ENCODE results near the gene TM9SF1.
A peak's percentile ranks its signal among the peaks of the same experiment; 100 is the strongest.

TM9SF1 gene

DNA sequence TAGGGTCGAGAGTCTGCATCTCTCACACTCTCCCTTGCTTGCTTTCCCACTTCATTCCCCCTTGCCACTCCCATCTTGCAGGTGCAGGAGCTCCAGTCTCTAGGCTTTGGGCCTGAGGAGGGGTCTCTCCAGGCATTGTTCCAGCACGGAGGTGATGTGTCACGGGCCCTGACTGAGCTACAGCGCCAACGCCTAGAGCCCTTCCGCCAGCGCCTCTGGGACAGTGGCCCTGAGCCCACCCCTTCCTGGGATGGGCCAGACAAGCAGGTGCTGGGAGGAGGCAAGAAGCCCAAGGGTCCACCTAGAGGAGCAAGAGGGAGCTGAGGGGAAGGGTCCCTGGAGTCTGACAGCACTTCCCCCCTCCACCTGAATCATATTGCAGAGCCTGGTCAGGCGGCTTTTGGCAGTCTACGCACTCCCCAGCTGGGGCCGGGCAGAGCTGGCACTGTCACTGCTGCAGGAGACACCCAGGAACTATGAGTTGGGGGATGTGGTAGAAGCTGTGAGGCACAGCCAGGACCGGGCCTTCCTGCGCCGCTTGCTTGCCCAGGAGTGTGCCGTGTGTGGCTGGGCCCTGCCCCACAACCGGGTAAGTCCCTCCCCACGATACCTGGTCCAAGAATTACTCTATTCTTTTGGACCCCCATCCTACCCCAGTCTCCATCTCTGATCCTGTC lies 43.7 kb downstream of the TM9SF1 start:
- no peak for DNase-seq (ENCODE audit: low read depth in 3 of 3)

DNA sequence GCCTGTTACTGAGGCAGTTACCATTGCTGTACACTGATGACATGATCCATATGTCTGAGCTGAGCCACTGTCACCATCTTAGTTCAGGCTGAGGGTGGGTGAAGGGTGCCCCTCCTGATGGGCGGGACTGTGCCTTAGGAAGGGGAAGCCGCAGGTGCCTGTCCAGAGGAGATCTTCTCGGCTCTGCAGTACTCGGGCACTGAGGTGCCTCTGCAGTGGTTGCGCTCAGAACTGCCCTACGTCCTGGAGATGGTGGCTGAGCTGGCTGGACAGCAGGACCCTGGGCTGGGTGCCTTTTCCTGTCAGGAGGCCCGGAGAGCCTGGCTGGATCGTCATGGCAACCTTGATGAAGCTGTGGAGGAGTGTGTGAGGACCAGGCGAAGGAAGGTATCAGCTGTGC lies 44.2 kb downstream of the TM9SF1 start:
- DNase-seq (ENCODE audit: low read depth in 3 of 3) = no peak

DNA sequence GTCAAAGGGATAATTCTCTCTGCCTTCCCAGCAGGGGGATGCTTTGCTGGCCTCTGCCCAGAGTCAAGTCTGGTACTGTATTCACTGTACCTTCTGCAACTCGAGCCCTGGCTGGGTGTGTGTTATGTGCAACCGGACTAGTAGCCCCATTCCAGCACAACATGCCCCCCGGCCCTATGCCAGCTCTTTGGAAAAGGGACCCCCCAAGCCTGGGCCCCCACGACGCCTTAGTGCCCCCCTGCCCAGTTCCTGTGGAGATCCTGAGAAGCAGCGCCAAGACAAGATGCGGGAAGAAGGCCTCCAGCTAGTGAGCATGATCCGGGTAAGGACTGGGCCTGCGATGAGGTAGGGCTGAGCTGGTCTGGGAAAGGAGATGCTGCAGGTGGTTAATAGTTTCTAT lies 44.7 kb downstream of the TM9SF1 start:
- DNase-seq (ENCODE audit: low read depth in 3 of 3) = no peak

DNA sequence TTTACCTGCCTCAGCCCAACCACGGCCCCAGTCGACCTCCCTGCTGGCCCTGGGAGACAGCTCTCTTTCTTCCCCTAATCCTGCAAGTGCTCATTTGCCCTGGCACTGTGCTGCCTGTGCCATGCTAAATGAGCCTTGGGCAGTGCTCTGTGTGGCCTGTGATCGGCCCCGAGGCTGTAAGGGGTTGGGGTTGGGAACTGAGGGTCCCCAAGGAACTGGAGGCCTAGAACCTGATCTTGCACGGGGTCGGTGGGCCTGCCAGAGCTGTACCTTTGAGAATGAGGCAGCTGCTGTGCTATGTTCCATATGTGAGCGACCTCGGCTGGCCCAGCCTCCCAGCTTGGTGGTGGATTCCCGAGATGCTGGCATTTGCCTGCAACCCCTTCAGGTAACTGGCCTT lies 45.2 kb downstream of the TM9SF1 start:
- DNase-seq (ENCODE audit: low read depth in 3 of 3) = no peak

DNA sequence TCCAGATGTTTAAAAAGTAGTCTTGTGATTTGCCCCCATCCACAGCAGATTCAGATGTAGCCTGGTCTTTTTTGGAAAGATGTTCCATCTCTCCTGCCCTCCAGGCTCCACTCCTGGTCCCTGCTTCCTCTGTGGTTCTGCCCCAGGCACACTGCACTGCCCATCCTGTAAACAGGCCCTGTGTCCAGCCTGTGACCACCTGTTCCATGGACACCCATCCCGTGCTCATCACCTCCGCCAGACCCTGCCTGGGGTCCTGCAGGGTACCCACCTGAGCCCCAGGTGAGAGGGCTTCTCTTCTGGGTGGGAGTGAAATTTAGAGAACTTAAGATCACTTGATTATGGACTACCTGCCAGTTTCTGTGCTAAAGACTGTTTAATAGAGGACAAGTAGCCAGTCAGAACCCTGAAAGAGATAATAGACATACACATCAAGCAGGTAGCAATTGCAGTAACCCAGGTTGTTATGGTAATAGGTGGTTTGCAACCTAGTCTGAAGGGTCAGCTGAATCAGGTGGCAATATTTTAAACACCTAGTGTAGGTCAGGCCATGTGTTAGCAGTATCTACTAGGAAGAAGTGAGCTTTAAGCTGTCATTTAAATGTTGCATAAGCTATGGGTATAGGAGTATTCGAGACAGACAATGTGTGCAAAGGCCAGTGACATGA lies 45.8 kb downstream of the TM9SF1 start:
- DNase-seq (ENCODE audit: low read depth in 3 of 3) = no peak

DNA sequence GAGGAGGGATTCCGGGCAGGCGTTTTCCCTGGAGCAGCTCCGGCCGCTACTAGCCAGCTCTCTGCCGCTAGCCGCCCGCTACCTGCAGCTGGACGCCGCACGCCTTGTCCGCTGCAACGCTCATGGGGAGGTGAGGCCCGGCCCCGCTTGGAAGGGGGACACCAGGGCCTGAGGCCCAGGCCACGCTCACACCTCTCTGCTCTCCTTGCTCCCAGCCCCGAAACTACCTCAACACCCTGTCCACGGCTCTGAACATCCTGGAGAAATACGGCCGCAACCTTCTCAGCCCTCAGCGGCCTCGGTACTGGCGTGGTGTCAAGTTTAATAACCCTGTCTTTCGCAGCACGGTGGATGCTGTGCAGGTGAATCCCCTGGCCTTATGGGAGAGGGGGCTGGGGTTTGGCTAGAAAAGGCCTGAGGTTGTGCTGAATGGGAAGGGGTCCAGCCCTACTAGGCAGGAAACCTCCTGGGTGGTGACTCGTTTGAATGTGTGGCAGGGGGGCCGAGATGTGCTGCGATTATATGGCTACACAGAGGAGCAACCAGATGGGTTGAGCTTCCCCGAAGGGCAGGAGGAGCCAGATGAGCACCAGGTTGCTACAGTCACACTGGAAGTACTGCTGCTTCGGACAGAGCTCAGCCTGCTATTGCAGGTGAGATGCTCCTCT lies 47.3 kb downstream of the TM9SF1 start:
- DNase-seq (ENCODE audit: low read depth in 3 of 3) = no peak

DNA sequence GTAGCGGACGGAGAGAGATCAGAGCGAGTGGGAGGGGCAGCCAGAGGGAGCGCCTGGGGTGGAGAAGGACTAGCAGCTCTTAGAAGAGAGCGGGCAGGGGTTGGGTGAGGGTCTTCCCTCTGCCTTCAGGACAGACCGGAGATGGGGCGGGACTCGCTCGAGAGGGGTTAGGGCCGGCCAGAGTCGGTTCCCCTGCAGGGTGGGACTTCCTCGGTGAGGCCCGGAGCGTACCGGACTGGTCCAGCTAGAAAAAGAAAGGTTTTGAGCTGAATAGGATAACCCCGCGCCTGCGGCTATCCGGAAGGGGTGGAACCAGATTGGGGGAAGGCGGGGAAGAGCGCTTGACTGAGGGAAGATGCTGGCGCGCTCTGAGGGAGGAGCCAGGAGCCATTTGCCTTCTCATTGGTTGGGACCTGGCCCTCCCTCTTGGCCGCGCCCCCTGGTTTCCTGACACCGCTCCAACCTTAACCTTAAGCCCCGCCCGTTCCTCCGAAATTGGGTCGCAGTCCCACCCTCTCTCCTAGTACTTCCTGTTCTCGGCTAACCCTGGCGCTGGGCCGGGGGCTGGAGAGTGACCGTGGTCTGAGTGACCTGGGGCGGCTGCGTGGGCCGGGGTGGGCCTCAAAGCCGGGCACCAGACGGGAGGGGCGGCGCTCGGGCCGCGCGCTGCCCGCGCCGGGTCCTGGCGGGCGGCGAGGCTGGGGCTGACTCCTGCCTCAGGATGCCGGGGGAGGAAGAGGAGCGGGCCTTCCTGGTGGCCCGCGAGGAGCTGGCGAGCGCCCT lies 48.1 kb downstream of the TM9SF1 start, which contains the start of gene RNF31:
Gene RNF31, plus strand, starts transcription at position 521 of the 783 bp plus-strand sequence. Its CDS starts 201 bp downstream, at position 722.
- peak; percentile 95 to 99 (median 97) for DNase-seq (ENCODE audit: low read depth in 3 of 3)

DNA sequence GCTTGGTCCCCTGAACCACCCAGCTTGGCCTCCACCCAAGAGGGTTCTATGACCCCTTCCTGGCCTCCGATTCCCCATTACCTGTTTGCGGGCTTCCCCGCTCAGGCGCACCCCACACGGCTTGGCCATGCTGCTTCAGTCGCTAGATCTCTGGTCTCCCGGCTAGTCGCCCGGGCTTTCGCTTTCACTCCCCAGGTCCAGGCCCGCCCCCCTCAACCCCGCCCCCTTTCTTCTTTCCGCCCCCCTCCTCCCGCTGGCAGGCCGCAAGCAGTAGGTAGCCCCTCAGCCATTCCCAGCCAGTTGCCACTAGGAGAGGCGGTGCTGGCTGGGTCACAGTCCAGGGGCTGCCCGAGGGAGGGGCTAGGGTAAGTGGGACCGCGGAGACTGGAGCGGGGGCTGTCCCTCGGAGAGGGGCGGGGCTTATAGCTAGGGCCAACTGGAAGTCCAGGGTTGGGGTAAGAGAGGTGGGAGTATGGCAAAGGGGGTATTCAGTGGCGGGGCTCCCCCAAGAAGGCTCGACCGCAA lies 48.7 kb downstream of the TM9SF1 start, which contains the start of gene PSME2:
Gene PSME2, minus strand, starts transcription at position 158 of the 525 bp plus-strand sequence. Its CDS starts 29 bp downstream, at position 129.
- DNase-seq (ENCODE audit: low read depth in 3 of 3) = peak; percentile 86 to 91 (median 89)

DNA sequence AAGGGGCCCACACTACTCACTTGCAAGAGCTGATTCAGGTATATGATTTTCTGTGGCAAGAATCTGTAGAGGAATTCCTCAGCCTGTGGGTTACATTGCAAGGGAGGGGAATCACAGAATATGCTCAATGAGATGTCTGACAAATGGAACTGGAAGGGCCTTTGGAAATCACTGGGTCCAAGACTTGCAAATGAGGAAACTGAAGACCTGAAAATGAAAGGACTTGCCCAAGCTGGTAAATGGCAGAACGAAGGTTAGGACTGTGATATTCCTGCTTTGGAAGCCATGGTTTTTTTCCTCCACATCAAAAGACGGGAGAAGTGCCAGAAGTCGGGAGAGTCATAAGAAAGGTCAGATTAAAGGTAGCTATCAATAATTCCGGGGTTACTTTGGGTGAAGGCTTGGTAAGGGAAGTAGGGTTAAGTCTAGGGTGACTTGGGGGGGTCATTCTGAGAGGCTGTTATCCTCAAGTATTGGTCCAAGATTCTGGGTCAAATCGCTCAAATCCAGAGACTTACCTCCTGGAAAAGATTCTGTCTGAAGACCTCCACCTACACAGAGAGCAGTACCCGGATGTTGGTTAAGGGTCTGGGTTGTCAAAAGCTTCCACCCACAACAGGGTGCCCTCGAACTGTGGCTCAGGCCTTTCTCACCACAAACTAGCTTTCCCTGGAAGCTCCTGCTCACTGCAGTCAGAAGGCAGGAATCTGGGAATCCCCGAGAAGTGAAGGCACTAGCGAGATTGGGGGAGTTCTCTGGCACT lies 49.4 kb downstream of the TM9SF1 start:
- no peak for DNase-seq (ENCODE audit: low read depth in 3 of 3)

DNA sequence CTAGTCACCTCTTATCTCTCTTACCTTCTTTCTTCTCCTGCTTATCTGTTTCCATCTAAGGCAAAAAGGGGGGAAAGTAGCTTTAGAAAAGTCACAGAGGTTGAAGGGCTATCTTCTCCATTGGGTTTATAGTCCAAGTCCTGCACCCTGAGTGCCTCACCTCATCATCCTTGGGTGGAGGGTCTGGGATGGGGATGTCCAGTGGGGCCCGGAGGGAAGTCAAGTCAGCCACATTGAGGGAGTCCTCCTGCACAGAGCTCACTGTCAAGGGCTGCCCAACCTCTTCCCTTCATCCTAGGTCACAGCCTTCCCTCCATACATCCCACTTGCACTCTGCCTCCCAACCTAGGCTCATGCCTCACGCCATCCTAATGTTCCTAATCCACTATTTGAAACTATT lies 50.0 kb downstream of the TM9SF1 start:
- no peak for DNase-seq (ENCODE audit: low read depth in 3 of 3)

DNA sequence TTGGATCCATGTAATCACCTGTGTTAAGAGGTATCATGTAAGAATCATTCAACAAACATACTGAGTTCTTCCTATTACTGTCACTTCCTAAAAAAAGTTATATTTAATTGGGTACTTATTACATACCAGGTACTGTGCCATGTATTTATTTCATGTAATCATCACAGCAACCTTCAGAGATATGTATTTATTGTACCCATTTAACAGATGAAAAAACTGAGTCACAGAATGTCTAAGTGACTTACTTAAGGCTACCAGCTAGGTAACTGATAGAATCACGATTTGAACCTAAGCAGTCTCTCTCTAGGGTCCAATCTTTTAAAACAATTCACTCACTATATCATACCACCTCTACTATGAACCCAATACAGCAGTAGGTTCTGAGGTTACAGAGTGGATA lies 50.8 kb downstream of the TM9SF1 start:
- no peak for DNase-seq (ENCODE audit: low read depth in 3 of 3)

DNA sequence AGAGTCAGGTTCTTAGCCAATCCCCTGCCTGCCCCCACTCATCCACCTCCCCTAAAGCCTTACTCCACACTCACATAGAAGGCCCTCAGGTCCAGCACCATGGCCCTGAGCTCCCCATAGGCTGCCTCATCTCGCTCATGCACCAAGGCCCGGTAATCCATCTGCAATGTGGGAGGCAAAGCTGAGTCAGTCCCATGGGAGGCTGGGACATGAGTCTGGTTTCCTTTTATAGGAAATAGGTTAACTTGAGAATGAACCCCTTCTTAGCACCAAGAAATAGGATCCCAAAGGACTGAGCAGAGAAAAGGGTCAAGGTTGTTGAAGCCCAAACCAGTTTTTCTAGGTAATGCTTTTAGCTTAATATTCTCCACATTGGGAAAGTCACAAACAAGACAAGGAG lies 51.7 kb downstream of the TM9SF1 start:
- no peak for DNase-seq (ENCODE audit: low read depth in 3 of 3)

DNA sequence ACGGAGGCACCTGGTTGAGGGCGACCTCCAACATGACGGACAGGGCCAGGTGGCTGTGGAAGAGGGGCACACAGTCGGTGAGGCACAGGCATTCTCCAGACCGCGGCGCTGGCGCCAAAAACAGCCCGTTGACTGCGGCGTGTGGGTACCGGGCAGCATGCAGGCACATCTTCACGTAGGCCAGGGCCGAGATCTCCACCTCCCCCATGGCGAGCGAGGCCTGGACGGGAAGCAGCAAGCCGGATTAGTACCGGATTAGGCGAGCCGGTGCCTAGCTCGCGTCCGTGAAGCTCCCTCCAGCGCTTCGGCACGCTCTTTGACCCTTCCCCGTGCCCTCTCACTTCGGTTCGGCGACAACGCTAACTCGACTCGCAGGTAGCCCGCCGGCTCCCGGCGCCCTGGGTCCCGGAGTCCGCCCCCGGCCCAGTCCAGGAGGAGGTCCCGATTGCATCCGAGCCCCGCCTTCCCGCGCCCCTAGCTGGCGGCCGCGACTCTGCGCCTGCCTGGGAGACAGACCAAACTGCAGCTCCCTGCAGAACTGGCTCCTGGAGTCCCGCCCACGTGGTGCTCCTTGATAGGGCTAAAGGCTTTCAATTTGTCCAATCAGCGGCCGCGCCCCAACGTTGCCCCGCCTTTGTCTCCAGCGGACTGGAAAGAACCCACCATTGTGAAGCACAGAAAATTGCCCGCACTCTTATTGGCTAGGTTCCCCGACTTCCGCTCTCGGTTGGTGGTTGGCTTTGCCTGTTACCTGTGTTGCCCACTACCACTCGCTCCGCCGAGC lies 54.0 kb downstream of the TM9SF1 start, which contains the start of gene EMC9:
Gene EMC9, minus strand, starts transcription at position 495 of the 784 bp plus-strand sequence. Its CDS starts 287 bp downstream, at position 208.
- DNase-seq (ENCODE audit: low read depth in 3 of 3) = peak; percentile 99 to 100 (median 100)

DNA sequence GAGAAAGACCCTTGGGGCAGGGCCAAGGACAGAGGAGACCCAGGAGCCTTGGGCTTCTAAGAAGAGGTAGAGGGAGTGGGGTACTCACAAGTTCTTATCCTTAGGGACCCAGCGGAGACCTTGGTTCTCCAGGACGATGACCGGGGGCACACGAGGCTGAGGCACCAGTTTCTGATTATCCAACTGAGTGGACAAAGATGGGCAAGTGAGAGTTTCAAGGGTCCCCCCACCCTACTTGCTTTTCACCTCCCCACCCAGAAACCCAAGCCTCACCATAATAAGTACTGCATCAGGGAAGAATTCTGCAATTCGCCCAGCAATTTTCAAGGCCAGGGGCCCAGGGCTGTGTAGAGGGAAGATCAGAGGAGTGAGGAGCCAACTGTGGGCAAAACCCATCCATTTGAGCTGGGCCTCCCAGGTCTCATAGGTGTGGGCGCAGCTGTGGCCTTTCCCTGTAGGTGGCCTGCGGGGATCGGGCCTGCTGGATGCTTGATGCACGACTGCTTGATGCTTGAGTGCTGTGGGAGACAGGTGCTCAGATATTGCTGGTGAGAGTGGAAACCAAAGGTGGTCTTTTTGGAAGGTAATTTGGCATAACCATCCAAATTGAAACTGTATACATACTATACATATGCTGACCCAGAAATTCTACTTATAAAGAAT lies 55.8 kb downstream of the TM9SF1 start:
- peak in 1 of 3 donors; percentile 19 for DNase-seq (ENCODE audit: low read depth in 3 of 3)

All from stimulated activated CD4-positive, alpha-beta T cell treated with anti-CD3 and anti-CD28 coated beads, TNF-alpha, amount 100 ng/mL, for 48 hours (primary cell).